Fibroblast of lung (primary cell): ENCODE measurements around the gene CBX1.

Source experiments
- EZH2 ChIP-seq: IDR thresholded peaks from 2 replicates; pipeline ENCODE4 v1.5.1; 2012; ENCODE audit warnings: low read length, control low read depth, mild to moderate bottlenecking; ENCODE audit errors: missing control alignments
- TF ChIP-seq, protein P1 (sequence below), 2 donors: IDR thresholded peaks in 1 of 2; conservative IDR thresholded peaks in 1 of 2; 1 replicate in 1 of 2; 2 replicates in 1 of 2; pipeline ENCODE4 v1.5.1; 2011 to 2012; ENCODE audit warnings: low read length in 2 of 2, control low read depth in 1 of 2, inconsistent platforms in 1 of 2, low read depth in 1 of 2, mild to moderate bottlenecking in 1 of 2

DNA sequence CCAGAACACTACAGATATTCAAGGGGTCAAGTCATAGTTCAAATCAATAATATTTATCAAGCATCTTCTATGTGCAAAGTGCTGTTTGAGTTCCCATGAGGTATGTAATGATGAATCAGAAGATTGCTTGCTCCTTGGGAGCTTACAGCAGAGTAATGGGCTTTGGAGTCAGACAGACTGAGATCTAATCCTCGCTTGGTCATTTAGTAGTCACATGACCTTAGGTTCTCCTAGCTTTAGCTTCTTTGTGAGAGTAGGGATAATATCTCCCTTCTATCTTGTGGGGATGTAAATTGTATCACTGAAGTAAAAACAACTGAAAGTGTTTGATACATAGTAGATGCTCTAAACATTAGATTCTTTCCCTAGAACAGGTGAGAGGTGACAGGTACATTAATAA is 36.4 kb upstream of the CBX1 start:
- TF ChIP-seq, protein P1, sequence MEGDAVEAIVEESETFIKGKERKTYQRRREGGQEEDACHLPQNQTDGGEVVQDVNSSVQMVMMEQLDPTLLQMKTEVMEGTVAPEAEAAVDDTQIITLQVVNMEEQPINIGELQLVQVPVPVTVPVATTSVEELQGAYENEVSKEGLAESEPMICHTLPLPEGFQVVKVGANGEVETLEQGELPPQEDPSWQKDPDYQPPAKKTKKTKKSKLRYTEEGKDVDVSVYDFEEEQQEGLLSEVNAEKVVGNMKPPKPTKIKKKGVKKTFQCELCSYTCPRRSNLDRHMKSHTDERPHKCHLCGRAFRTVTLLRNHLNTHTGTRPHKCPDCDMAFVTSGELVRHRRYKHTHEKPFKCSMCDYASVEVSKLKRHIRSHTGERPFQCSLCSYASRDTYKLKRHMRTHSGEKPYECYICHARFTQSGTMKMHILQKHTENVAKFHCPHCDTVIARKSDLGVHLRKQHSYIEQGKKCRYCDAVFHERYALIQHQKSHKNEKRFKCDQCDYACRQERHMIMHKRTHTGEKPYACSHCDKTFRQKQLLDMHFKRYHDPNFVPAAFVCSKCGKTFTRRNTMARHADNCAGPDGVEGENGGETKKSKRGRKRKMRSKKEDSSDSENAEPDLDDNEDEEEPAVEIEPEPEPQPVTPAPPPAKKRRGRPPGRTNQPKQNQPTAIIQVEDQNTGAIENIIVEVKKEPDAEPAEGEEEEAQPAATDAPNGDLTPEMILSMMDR (conservative IDR thresholded peaks at IDR 0.05 in 1 of 2, IDR thresholded peaks at IDR 0.05 in 1 of 2; ENCODE audit: low read depth in 1 of 2, low read length in 2 of 2) = no peak
- TF ChIP-seq EZH2 = no peak
